ENCODE data around the gene RAD51C.

Gene RAD51C

GRCh38 chr17:58661499-58661898, 30.9 kb upstream of the RAD51C start:
- Histone ChIP-seq H3K79me2 (ENCODE audit: insufficient read depth, low read length) (no peaks in the 10 kb centered on the region), H3K4me1 (ENCODE audit: insufficient read depth, low read length, severe bottlenecking) (peaks cover 10% of the 10 kb centered on the region), H3K27ac (ENCODE audit: low read depth, low read length, poor library complexity, severe bottlenecking) (no peak overlapping the region), H3K9me3 (ENCODE audit: low read length) (no peaks in the 10 kb centered on the region), H4K20me1 (ENCODE audit: insufficient read depth, low read length) (no peaks in the 10 kb centered on the region), H3F3A (ENCODE audit: insufficient read depth, low read length) (no peaks in the 10 kb centered on the region), H3K36me3 (ENCODE audit: insufficient read depth, low read length) (no peaks in the 10 kb centered on the region), H3K9me2 (ENCODE audit: low read depth, low read length) (no peaks in the 10 kb centered on the region), H3K4me2 (ENCODE audit: low read length) (no peak overlapping the region), H3K27me3 (ENCODE audit: insufficient read depth, low read length) (no peaks in the 10 kb centered on the region; the same call in 1 of the 2 replicates), H2AFZ (ENCODE audit: low read length) (no peak overlapping the region), H3K9ac (ENCODE audit: low read length) (no peak overlapping the region), H3K4me3 (ENCODE audit: low read depth, low read length, poor library complexity, severe bottlenecking) (no peak overlapping the region)
- TF ChIP-seq EZH2 (IDR thresholded peaks at IDR 0.05; ENCODE audit: borderline replicate concordance, low read length) (no peak), CTCF (IDR thresholded peaks at IDR 0.05; ENCODE audit: low read length) (no peak)

DNA sequence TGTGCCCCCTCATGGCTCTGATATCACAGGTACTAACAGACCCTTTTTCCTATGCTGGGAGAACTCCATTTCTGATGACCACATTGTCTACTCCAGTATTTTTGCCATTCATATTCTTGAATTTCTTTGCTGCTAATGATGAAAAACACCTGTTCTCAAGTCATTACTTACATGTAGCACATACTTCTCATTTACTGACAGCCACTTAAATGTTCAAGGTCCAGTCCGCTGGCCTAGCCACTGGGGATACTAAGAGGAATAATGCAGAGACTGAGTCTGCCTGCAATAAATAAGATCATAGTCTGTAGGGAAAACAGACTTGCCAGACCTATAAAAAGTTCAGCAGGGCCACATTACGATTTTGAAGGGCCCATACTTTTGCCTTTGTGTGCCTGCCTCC, 28.1 kb upstream of the RAD51C start:
- H3K36me3 ChIP-seq (ENCODE audit: insufficient read depth, low read length): no peaks in the 10 kb centered on the region
- no peak overlapping the region for H3K27ac ChIP-seq (ENCODE audit: low read depth, low read length, poor library complexity, severe bottlenecking)
- no peaks in the 10 kb centered on the region for H3K9me3 ChIP-seq (ENCODE audit: low read length)
- TF ChIP-seq EZH2 (IDR thresholded peaks at IDR 0.05; ENCODE audit: borderline replicate concordance, low read length): no peak
- TF ChIP-seq CTCF (IDR thresholded peaks at IDR 0.05; ENCODE audit: low read length): no peak
- H3K9me2 ChIP-seq (ENCODE audit: low read depth, low read length): no peaks in the 10 kb centered on the region
- H2AFZ ChIP-seq (ENCODE audit: low read length): no peak overlapping the region
- no peak overlapping the region for H3K9ac ChIP-seq (ENCODE audit: low read length)
- H3K79me2 ChIP-seq (ENCODE audit: insufficient read depth, low read length): no peaks in the 10 kb centered on the region
- peaks cover 9% of the 10 kb centered on the region for H3K4me1 ChIP-seq (ENCODE audit: insufficient read depth, low read length, severe bottlenecking)
- no peaks in the 10 kb centered on the region for H4K20me1 ChIP-seq (ENCODE audit: insufficient read depth, low read length)
- H3F3A ChIP-seq (ENCODE audit: insufficient read depth, low read length): no peaks in the 10 kb centered on the region
- H3K4me2 ChIP-seq (ENCODE audit: low read length): no peak overlapping the region
- peaks cover 4% of the 10 kb centered on the region for H3K27me3 ChIP-seq (ENCODE audit: insufficient read depth, low read length)
- no peak overlapping the region for H3K4me3 ChIP-seq (ENCODE audit: low read depth, low read length, poor library complexity, severe bottlenecking)

- TF ChIP-seq EZH2 (IDR thresholded peaks at IDR 0.05; ENCODE audit: borderline replicate concordance, low read length) (no peak), CTCF (IDR thresholded peaks at IDR 0.05; ENCODE audit: low read length) (no peak)
- Histone ChIP-seq H3K79me2 (ENCODE audit: insufficient read depth, low read length) (no peaks in the 10 kb centered on the region), H3K9me2 (ENCODE audit: low read depth, low read length) (no peaks in the 10 kb centered on the region), H3F3A (ENCODE audit: insufficient read depth, low read length) (peaks cover 2% of the 10 kb centered on the region; the same call in 1 of the 2 replicates), H3K4me1 (ENCODE audit: insufficient read depth, low read length, severe bottlenecking) (peaks cover 9% of the 10 kb centered on the region), H3K9ac (ENCODE audit: low read length) (no peak overlapping the region; the same call in 1 of the 2 replicates), H3K27me3 (ENCODE audit: insufficient read depth, low read length) (peaks cover 4% of the 10 kb centered on the region), H3K9me3 (ENCODE audit: low read length) (no peaks in the 10 kb centered on the region), H4K20me1 (ENCODE audit: insufficient read depth, low read length) (no peaks in the 10 kb centered on the region), H3K4me2 (ENCODE audit: low read length) (peak overlapping the region; percentile 76), H3K36me3 (ENCODE audit: insufficient read depth, low read length) (no peaks in the 10 kb centered on the region), H3K27ac (ENCODE audit: low read depth, low read length, poor library complexity, severe bottlenecking) (no peak overlapping the region), H2AFZ (ENCODE audit: low read length) (no peak overlapping the region; the same call in 1 of the 2 replicates), H3K4me3 (ENCODE audit: low read depth, low read length, poor library complexity, severe bottlenecking) (peak overlapping the region; percentile 51)
Observed at GRCh38 chr17:58665946-58666857, 26.2 kb upstream of the RAD51C start.

Measured in OCI-LY1 (cell line).